Chondrocyte (in vitro differentiated cells): ENCODE results near the gene IFT74. TPM values are rescaled to one million over a fixed set of nuclear protein-coding genes. Genes with fewer than 3 reads are reported as not detected.

ENCODE experiments used
- DNase-seq: peaks from one replicate; pipeline ENCODE4 v3.0.0; 2021; ENCODE audit warnings: mixed read lengths, low spot score
- H3K27ac Mint-ChIP-seq: one replicate; pipeline ENCODE4 v1.8.0; 2021; ENCODE audit warnings: mild to moderate bottlenecking, moderate library complexity, mixed read lengths; ENCODE audit not compliant: unreplicated experiment
- H3K27me3 Mint-ChIP-seq: 2 replicates; pipeline ENCODE4 v1.8.0; 2021; ENCODE audit warnings: low read depth, mixed read lengths
- H3K36me3 Mint-ChIP-seq: 2 replicates; pipeline ENCODE4 v1.8.0; 2021; ENCODE audit warnings: low read depth, mixed read lengths
- H3K4me1 Mint-ChIP-seq: 2 replicates; pipeline ENCODE4 v1.8.0; 2021; ENCODE audit warnings: low read depth, mild to moderate bottlenecking, mixed read lengths
- H3K4me3 Mint-ChIP-seq: one replicate; pipeline ENCODE4 v1.8.0; 2021; ENCODE audit warnings: mild to moderate bottlenecking, moderate library complexity, mixed read lengths; ENCODE audit not compliant: unreplicated experiment
- H3K9me3 Mint-ChIP-seq: 2 replicates; pipeline ENCODE4 v1.8.0; 2021; ENCODE audit warnings: low read depth, mixed read lengths
- CTCF ChIP-seq: fragments of 200-600 bp; sonication (generic); IDR thresholded peaks from 2 replicates; pipeline ENCODE4 v1.5.0; 2021; ENCODE audit warnings: antibody characterized with exemption, mild to moderate bottlenecking, moderate library complexity
- total RNA-seq: library from RNA; stranded (reverse); gene quantifications from 3 replicates; pipeline ENCODE4 v1.2.1, GENCODE V29; 2021

The IFT74 gene
- total RNA-seq, 1 donor from 2014 or later: 10.3 TPM

GRCh38 chr9:26951794-26952193 is 4.4 kb upstream of the IFT74 start:
- no peaks in the 10 kb centered on the region for H3K36me3 Mint-ChIP-seq
- peaks cover 23% of the 10 kb centered on the region for H3K4me1 Mint-ChIP-seq
- peak overlapping the region; percentile 28 for H3K27ac Mint-ChIP-seq
- no peaks in the 10 kb centered on the region for H3K27me3 Mint-ChIP-seq
- H3K9me3 Mint-ChIP-seq: no peaks in the 10 kb centered on the region
- no peak overlapping the region for H3K4me3 Mint-ChIP-seq
- no peak for TF ChIP-seq CTCF
- DNase-seq: no peak

GRCh38 chr9:26954050-26954508 is 2.1 kb upstream of the IFT74 start:
- H3K27ac Mint-ChIP-seq: no peak overlapping the region
- DNase-seq: no peak
- no peaks in the 10 kb centered on the region for H3K36me3 Mint-ChIP-seq
- peaks cover 24% of the 10 kb centered on the region for H3K4me1 Mint-ChIP-seq
- no peak for TF ChIP-seq CTCF
- H3K27me3 Mint-ChIP-seq: no peaks in the 10 kb centered on the region
- no peaks in the 10 kb centered on the region for H3K9me3 Mint-ChIP-seq
- H3K4me3 Mint-ChIP-seq: no peak overlapping the region

GRCh38 chr9:26955222-26955903 is 849 bp upstream of the IFT74 start:
- Mint-ChIP-seq H3K27me3 (no peaks in the 10 kb centered on the region), H3K4me1 (peaks cover 24% of the 10 kb centered on the region), H3K27ac (peak overlapping the region; percentile 96), H3K4me3 (peak overlapping the region; percentile 84), H3K9me3 (no peaks in the 10 kb centered on the region), H3K36me3 (no peaks in the 10 kb centered on the region)
- no peak for DNase-seq
- no peak for TF ChIP-seq CTCF

- no peaks in the 10 kb centered on the region for H3K27me3 Mint-ChIP-seq
- TF ChIP-seq CTCF: no peak
- DNase-seq: no peak
Observed at GRCh38 chr9:26956860-26957233, 635 bp downstream of the IFT74 start.

GRCh38 chr9:26971721-26972120 is 15.5 kb downstream of the IFT74 start:
- H3K4me1 Mint-ChIP-seq: peaks cover 15% of the 10 kb centered on the region
- no peak overlapping the region for H3K27ac Mint-ChIP-seq
- peaks cover 19% of the 10 kb centered on the region for H3K9me3 Mint-ChIP-seq
- no peak for TF ChIP-seq CTCF
- peaks cover 14% of the 10 kb centered on the region for H3K36me3 Mint-ChIP-seq
- H3K4me3 Mint-ChIP-seq: no peak overlapping the region
- no peaks in the 10 kb centered on the region for H3K27me3 Mint-ChIP-seq
- no peak for DNase-seq

More at GRCh38 chr9:26956860-26957233, 635 bp downstream of the IFT74 start:
- peak overlapping the region; percentile 84 for H3K4me3 Mint-ChIP-seq
- no peaks in the 10 kb centered on the region for H3K9me3 Mint-ChIP-seq
- H3K27ac Mint-ChIP-seq: peak overlapping the region; percentile 96
- no peaks in the 10 kb centered on the region for H3K36me3 Mint-ChIP-seq
- H3K4me1 Mint-ChIP-seq: peaks cover 31% of the 10 kb centered on the region
